ENCODE measurements around the gene ASB2. TPM values are rescaled to one million over a fixed set of nuclear protein-coding genes. Genes with fewer than 3 reads are reported as not detected.

ASB2 gene
- polyA plus RNA-seq, 1 of the 3 experiments (the other 2 are of a cell fraction) = 0.15 TPM

GRCh38 chr14:93991212-93991611 is 14.8 kb upstream of the ASB2 start:
- H3K9ac ChIP-seq = no peak overlapping the region
- H2AFZ ChIP-seq (ENCODE audit: low read depth) = no peak overlapping the region
- H3K4me3 ChIP-seq (ENCODE audit: low read depth in 2 of 2, low read length in 1 of 2) = no peak overlapping the region
- peaks cover 7 to 11% of the 10 kb centered on the region in 2 experiments; a peak in 3 of 4 replicates for H3K4me1 ChIP-seq (ENCODE audit: control insufficient read depth in 1 of 2, insufficient read depth in 2 of 2, low read depth in 1 of 2, low read length in 1 of 2)
- H3F3A ChIP-seq (replicated peaks; ENCODE audit: insufficient read depth) = peaks cover 10% of the 10 kb centered on the region
- 78% methylated on average over 10 of the region's 10 CpGs for WGBS (ENCODE audit: low lambda C conversion rate)
- H3K27ac ChIP-seq (ENCODE audit: low read depth in 2 of 2, low read length in 1 of 2) = no peak overlapping the region
- ChIA-PET POLR2A (no interaction called here), CTCF (interaction anchor here (0.9 to 2.4 kb wide), 8 partner anchors 8 to 145 kb away, joined by 3 to 19 read pairs (median 6); no protein-coding TSS in a partner anchor)
- H3K9me2 ChIP-seq = no peaks in the 10 kb centered on the region
- no peak overlapping the region for H3K4me2 ChIP-seq
- H3K9me3 ChIP-seq = no peaks in the 10 kb centered on the region
- no peak for DNase-seq
- H3K79me2 ChIP-seq (ENCODE audit: insufficient read depth) = no peaks in the 10 kb centered on the region
- H3K36me3 ChIP-seq (replicated peaks in 1 of 2; ENCODE audit: control insufficient read depth in 1 of 2, insufficient read depth in 2 of 2, low read length in 1 of 2) = no peaks in the 10 kb centered on the region
- H3K27me3 ChIP-seq (ENCODE audit: insufficient read depth) = no peaks in the 10 kb centered on the region
- TF ChIP-seq ELF1 (IDR thresholded peaks at IDR 0.05) (no peak), MEF2A (IDR thresholded peaks at IDR 0.05; ENCODE audit: borderline replicate concordance, low read depth) (no peak), EP300 (IDR thresholded peaks at IDR 0.05; ENCODE audit: borderline replicate concordance in 1 of 2, low read depth in 1 of 2, low read length in 1 of 2) (no peak), NRF1 (IDR thresholded peaks at IDR 0.05; ENCODE audit: low read depth, low read length) (no peak), NFIC (IDR thresholded peaks at IDR 0.05; ENCODE audit: borderline replicate concordance) (no peak), REST (IDR thresholded peaks at IDR 0.05; ENCODE audit: low read depth, low read length) (no peak), TEAD4 (IDR thresholded peaks at IDR 0.05; ENCODE audit: borderline replicate concordance, insufficient read depth) (no peak), RXRA (IDR thresholded peaks at IDR 0.05; ENCODE audit: borderline replicate concordance, low read depth) (no peak), CHD2 (IDR thresholded peaks at IDR 0.05; ENCODE audit: low read length, partially characterized antibody) (no peak), SMC3 (IDR thresholded peaks at IDR 0.05; ENCODE audit: low read depth, low read length) (no peak)
- H4K20me1 ChIP-seq (ENCODE audit: insufficient read depth) = no peaks in the 10 kb centered on the region

GRCh38 chr14:93989939-93990338 is 13.6 kb upstream of the ASB2 start:
- Histone ChIP-seq H3K4me1 (ENCODE audit: control insufficient read depth in 1 of 2, insufficient read depth in 2 of 2, low read depth in 1 of 2, low read length in 1 of 2) (peaks cover 7 to 10% of the 10 kb centered on the region in 2 experiments; a peak in 3 of 4 replicates), H4K20me1 (ENCODE audit: insufficient read depth) (no peaks in the 10 kb centered on the region), H3K36me3 (replicated peaks in 1 of 2; ENCODE audit: control insufficient read depth in 1 of 2, insufficient read depth in 2 of 2, low read length in 1 of 2) (no peaks in the 10 kb centered on the region), H2AFZ (ENCODE audit: low read depth) (no peak overlapping the region), H3K9me3 (no peaks in the 10 kb centered on the region), H3F3A (replicated peaks; ENCODE audit: insufficient read depth) (peaks cover 6% of the 10 kb centered on the region), H3K27me3 (ENCODE audit: insufficient read depth) (no peaks in the 10 kb centered on the region), H3K9ac (no peak overlapping the region), H3K79me2 (ENCODE audit: insufficient read depth) (no peaks in the 10 kb centered on the region), H3K4me2 (no peak overlapping the region), H3K9me2 (no peaks in the 10 kb centered on the region), H3K4me3 (ENCODE audit: low read depth in 2 of 2, low read length in 1 of 2) (no peak overlapping the region), H3K27ac (ENCODE audit: low read depth in 2 of 2, low read length in 1 of 2) (no peak overlapping the region)
- TF ChIP-seq IRF3 (IDR thresholded peaks at IDR 0.05; ENCODE audit: low read depth, low read length) (no peak), SIN3A (IDR thresholded peaks at IDR 0.05; ENCODE audit: borderline replicate concordance, low read depth, low read length) (no peak), NRF1 (IDR thresholded peaks at IDR 0.05; ENCODE audit: low read depth, low read length) (no peak), ELF1 (IDR thresholded peaks at IDR 0.05) (no peak), GABPA (IDR thresholded peaks at IDR 0.05; ENCODE audit: low read depth) (no peak), TCF12 (IDR thresholded peaks at IDR 0.05) (no peak), USF1 (IDR thresholded peaks at IDR 0.05; ENCODE audit: borderline replicate concordance, low read depth) (no peak), FOXJ3 (CRISPR knock-in tag; IDR thresholded peaks at IDR 0.05) (no peak)
- CTCF ChIA-PET = interaction anchor here (1.2 to 1.7 kb wide), 3 partner anchors 12 to 54 kb away, joined by 3 to 5 read pairs (median 4); no protein-coding TSS in a partner anchor
- POLR2A ChIA-PET = no interaction called here
- DNase-seq = no peak
- WGBS (ENCODE audit: low lambda C conversion rate) = 84% methylated on average over 4 of the region's 4 CpGs

All from SK-N-SH (cell line).